Measurements from ENCODE around the gene DHX29. TPM values are rescaled to one million over a fixed set of nuclear protein-coding genes. Genes with fewer than 3 reads are reported as not detected.

DHX29 gene
- total RNA-seq, 1 experiment from 2014 or later, result 30.3 TPM

- Mint-ChIP-seq H3K27me3 (ENCODE audit: low read depth) (no peaks in the 10 kb centered on the region), H3K36me3 (ENCODE audit: insufficient read depth in 1 of 3, low read depth in 3 of 3) (peaks cover 39 to 66% (median 64%) of the 10 kb centered on the region in 3 experiments), H3K4me1 (no peaks in the 10 kb centered on the region), H3K27ac (peak overlapping the region in 2 of 3 experiments; percentile 45 to 62; a peak in 2 of 7 replicates), H3K4me3 (no peak overlapping the region), H3K9me3 (peaks cover 2 to 9% of the 10 kb centered on the region in 2 experiments; a peak in 3 of 5 replicates)
- peak; percentile 38 for DNase-seq
- TF ChIP-seq, protein P1, sequence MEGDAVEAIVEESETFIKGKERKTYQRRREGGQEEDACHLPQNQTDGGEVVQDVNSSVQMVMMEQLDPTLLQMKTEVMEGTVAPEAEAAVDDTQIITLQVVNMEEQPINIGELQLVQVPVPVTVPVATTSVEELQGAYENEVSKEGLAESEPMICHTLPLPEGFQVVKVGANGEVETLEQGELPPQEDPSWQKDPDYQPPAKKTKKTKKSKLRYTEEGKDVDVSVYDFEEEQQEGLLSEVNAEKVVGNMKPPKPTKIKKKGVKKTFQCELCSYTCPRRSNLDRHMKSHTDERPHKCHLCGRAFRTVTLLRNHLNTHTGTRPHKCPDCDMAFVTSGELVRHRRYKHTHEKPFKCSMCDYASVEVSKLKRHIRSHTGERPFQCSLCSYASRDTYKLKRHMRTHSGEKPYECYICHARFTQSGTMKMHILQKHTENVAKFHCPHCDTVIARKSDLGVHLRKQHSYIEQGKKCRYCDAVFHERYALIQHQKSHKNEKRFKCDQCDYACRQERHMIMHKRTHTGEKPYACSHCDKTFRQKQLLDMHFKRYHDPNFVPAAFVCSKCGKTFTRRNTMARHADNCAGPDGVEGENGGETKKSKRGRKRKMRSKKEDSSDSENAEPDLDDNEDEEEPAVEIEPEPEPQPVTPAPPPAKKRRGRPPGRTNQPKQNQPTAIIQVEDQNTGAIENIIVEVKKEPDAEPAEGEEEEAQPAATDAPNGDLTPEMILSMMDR (conservative IDR thresholded peaks at IDR 0.05), result peak; percentile 92
- H2BK5ac ChIP-seq (ENCODE audit: insufficient read length, low read length), result no peak overlapping the region
- H2BK12ac ChIP-seq (ENCODE audit: insufficient read length, low read depth, low read length), result no peak overlapping the region
- no peaks in the 10 kb centered on the region for H3K79me1 ChIP-seq (ENCODE audit: insufficient read depth, low read depth, low read length, poor library complexity, severe bottlenecking)
- no peak overlapping the region for H3K18ac ChIP-seq (ENCODE audit: insufficient read length, low read depth, low read length)
- H2AK5ac ChIP-seq (ENCODE audit: insufficient read length, low read length), result no peak overlapping the region
- no peak overlapping the region for H2BK20ac ChIP-seq (ENCODE audit: low read depth, low read length, poor library complexity, severe bottlenecking)
- H3K27ac ChIP-seq (ENCODE audit: insufficient read length, low read depth, low read length), result no peak overlapping the region
- H2AFZ ChIP-seq (ENCODE audit: low read length), result no peak overlapping the region
- 100% methylated on average over 1 of the region's 2 CpGs for WGBS (ENCODE audit: extremely low coverage, insufficient read length, low lambda C conversion rate)
- H3K4ac ChIP-seq (ENCODE audit: low read depth, low read length), result no peak overlapping the region
- no peaks in the 10 kb centered on the region for H3K9me3 ChIP-seq (ENCODE audit: control insufficient read depth, low read depth, low read length)
- no peak overlapping the region for H4K8ac ChIP-seq (replicated peaks; ENCODE audit: insufficient read length, low read depth, low read length)
- no peak overlapping the region for H4K5ac ChIP-seq (ENCODE audit: insufficient read length, low read depth, low read length)
- H4K20me1 ChIP-seq (ENCODE audit: control insufficient read depth, insufficient read depth, insufficient read length), result no peaks in the 10 kb centered on the region
- H3K4me2 ChIP-seq (ENCODE audit: insufficient read depth, insufficient read length, low read length), result no peak overlapping the region
- H3K27me3 ChIP-seq (ENCODE audit: insufficient read depth, low read length), result no peaks in the 10 kb centered on the region
- H3K4me1 ChIP-seq (ENCODE audit: insufficient read depth, low read length), result no peaks in the 10 kb centered on the region
- H3T11ph ChIP-seq (ENCODE audit: low read length), result no peak overlapping the region
- H3K56ac ChIP-seq (ENCODE audit: insufficient read length, low read depth, low read length), result no peak overlapping the region
- H3K23me2 ChIP-seq (ENCODE audit: insufficient read length, low read depth, low read length, poor library complexity, severe bottlenecking), result no peaks in the 10 kb centered on the region
- no peak overlapping the region for H3K14ac ChIP-seq (ENCODE audit: insufficient read depth, low read length)
- H4K91ac ChIP-seq (ENCODE audit: insufficient read length, low read depth, low read length), result no peak overlapping the region
- H3K79me2 ChIP-seq (ENCODE audit: insufficient read depth, low read length), result no peaks in the 10 kb centered on the region
- H3K23ac ChIP-seq (ENCODE audit: insufficient read length, low read depth, low read length), result no peak overlapping the region
- no peak overlapping the region for H3K9ac ChIP-seq (ENCODE audit: extremely low read depth, insufficient read length, low read length)
- H2BK15ac ChIP-seq (ENCODE audit: low read depth, low read length), result no peak overlapping the region
- H2BK120ac ChIP-seq (ENCODE audit: low read depth, low read length, poor library complexity, severe bottlenecking), result no peak overlapping the region
Measured at GRCh38 chr5:55344392-55344992, 37.0 kb upstream of the DHX29 start.

Measured in H9 (cell line).